ENCODE data around the gene SNORC.
"Not testable (repeated sequence)": the region's sequence is repeated elsewhere in the genome, so short reads cannot be mapped to it uniquely, and the experiment has no call there.

The SNORC gene

GRCh38 chr2:232903989-232904388 is 33.9 kb downstream of the SNORC start:
- Histone ChIP-seq H3K27ac (ENCODE audit: poor library complexity, severe bottlenecking) (no peak overlapping the region), H3K4me3 (ENCODE audit: severe bottlenecking) (no peak overlapping the region), H3K27me3 (ENCODE audit: insufficient read depth, poor library complexity, severe bottlenecking) (no peaks in the 10 kb centered on the region), H3K36me3 (ENCODE audit: low read depth) (no peaks in the 10 kb centered on the region), H3K4me1 (ENCODE audit: insufficient read depth, poor library complexity, severe bottlenecking) (peaks cover 12% of the 10 kb centered on the region), H3K9me3 (ENCODE audit: severe bottlenecking) (no peaks in the 10 kb centered on the region)
- TF ChIP-seq CTCF (IDR thresholded peaks at IDR 0.05; ENCODE audit: poor library complexity, severe bottlenecking) = no peak
- DNase-seq (ENCODE audit: low spot score) = no peak
- no peak for ATAC-seq (ENCODE audit: low read depth)

- not testable (repeated sequence) for ATAC-seq (ENCODE audit: low read depth); H3K9me3 ChIP-seq (ENCODE audit: severe bottlenecking); H3K27ac ChIP-seq (ENCODE audit: poor library complexity, severe bottlenecking); H3K27me3 ChIP-seq (ENCODE audit: insufficient read depth, poor library complexity, severe bottlenecking); H3K4me1 ChIP-seq (ENCODE audit: insufficient read depth, poor library complexity, severe bottlenecking); H3K36me3 ChIP-seq (ENCODE audit: low read depth); H3K4me3 ChIP-seq (ENCODE audit: severe bottlenecking); DNase-seq (ENCODE audit: low spot score)
These were observed 37.0 kb downstream of the SNORC start for GRCh38 chr2:232906867-232907717.

- DNase-seq (ENCODE audit: low spot score); ATAC-seq (ENCODE audit: low read depth); H3K9me3 ChIP-seq (ENCODE audit: severe bottlenecking); H3K27ac ChIP-seq (ENCODE audit: poor library complexity, severe bottlenecking); H3K4me3 ChIP-seq (ENCODE audit: severe bottlenecking); H3K36me3 ChIP-seq (ENCODE audit: low read depth); H3K27me3 ChIP-seq (ENCODE audit: insufficient read depth, poor library complexity, severe bottlenecking); H3K4me1 ChIP-seq (ENCODE audit: insufficient read depth, poor library complexity, severe bottlenecking): not testable (repeated sequence)
These were observed 37.6 kb downstream of the SNORC start for GRCh38 chr2:232907718-232908085.

DNA sequence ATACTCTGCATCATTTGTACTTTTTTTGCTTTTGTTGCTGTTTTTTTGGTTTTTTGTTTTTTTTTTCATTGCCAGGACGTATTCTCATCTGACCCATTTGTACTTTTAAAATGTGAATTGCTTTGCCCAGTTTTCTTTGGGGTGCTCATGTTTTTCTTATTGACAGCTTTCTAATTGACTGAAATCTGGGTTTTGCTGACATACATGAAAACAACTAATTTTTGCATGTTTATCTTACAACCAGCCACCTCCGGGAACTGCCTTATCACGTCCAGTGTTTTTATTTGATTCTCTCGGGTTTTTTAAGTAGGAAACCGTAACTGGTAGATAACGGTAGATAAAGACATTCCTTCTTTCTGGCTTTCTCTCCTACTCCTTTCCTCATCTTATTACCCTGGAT is 38.6 kb downstream of the SNORC start:
- no peaks in the 10 kb centered on the region for H3K9me3 ChIP-seq (ENCODE audit: severe bottlenecking)
- TF ChIP-seq CTCF (IDR thresholded peaks at IDR 0.05; ENCODE audit: poor library complexity, severe bottlenecking) = no peak
- ATAC-seq (ENCODE audit: low read depth) (no peak), DNase-seq (ENCODE audit: low spot score) (no peak)
- H3K4me1 ChIP-seq (ENCODE audit: insufficient read depth, poor library complexity, severe bottlenecking) = no peaks in the 10 kb centered on the region
- no peak overlapping the region for H3K4me3 ChIP-seq (ENCODE audit: severe bottlenecking)
- no peak overlapping the region for H3K27ac ChIP-seq (ENCODE audit: poor library complexity, severe bottlenecking)
- no peaks in the 10 kb centered on the region for H3K27me3 ChIP-seq (ENCODE audit: insufficient read depth, poor library complexity, severe bottlenecking)
- no peaks in the 10 kb centered on the region for H3K36me3 ChIP-seq (ENCODE audit: low read depth)

DNA sequence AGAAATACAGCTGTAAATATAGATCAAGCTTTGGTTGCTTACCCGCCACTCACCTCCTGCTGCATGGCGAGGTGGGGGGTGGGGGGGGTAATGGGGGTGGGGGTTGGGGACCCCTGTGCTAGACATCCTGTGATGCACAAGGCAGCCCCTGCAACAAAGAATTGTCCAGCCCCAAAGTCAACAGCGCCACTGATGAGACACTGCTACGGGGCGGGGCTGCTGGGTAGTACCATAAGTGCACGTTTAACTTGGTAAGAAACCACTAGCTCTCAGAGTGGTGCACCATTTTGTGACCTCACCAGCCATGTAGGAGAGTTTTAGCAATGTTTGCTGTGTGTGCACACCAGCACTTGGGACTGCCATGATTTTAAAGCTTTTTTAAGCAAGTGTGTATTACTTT is 40.3 kb downstream of the SNORC start:
- no peaks in the 10 kb centered on the region for H3K36me3 ChIP-seq (ENCODE audit: low read depth)
- no peak for TF ChIP-seq CTCF (IDR thresholded peaks at IDR 0.05; ENCODE audit: poor library complexity, severe bottlenecking)
- H3K27me3 ChIP-seq (ENCODE audit: insufficient read depth, poor library complexity, severe bottlenecking) = no peaks in the 10 kb centered on the region
- DNase-seq (ENCODE audit: low spot score) = no peak
- no peak for ATAC-seq (ENCODE audit: low read depth)
- H3K27ac ChIP-seq (ENCODE audit: poor library complexity, severe bottlenecking) = no peak overlapping the region
- no peaks in the 10 kb centered on the region for H3K4me1 ChIP-seq (ENCODE audit: insufficient read depth, poor library complexity, severe bottlenecking)
- no peaks in the 10 kb centered on the region for H3K9me3 ChIP-seq (ENCODE audit: severe bottlenecking)
- no peak overlapping the region for H3K4me3 ChIP-seq (ENCODE audit: severe bottlenecking)

GRCh38 chr2:232911712-232912277 is 41.7 kb downstream of the SNORC start:
- no peaks in the 10 kb centered on the region for H3K36me3 ChIP-seq (ENCODE audit: low read depth)
- DNase-seq (ENCODE audit: low spot score) (no peak), ATAC-seq (ENCODE audit: low read depth) (no peak)
- no peaks in the 10 kb centered on the region for H3K4me1 ChIP-seq (ENCODE audit: insufficient read depth, poor library complexity, severe bottlenecking)
- H3K4me3 ChIP-seq (ENCODE audit: severe bottlenecking) = no peak overlapping the region
- no peak for TF ChIP-seq CTCF (IDR thresholded peaks at IDR 0.05; ENCODE audit: poor library complexity, severe bottlenecking)
- no peaks in the 10 kb centered on the region for H3K9me3 ChIP-seq (ENCODE audit: severe bottlenecking)
- no peak overlapping the region for H3K27ac ChIP-seq (ENCODE audit: poor library complexity, severe bottlenecking)
- H3K27me3 ChIP-seq (ENCODE audit: insufficient read depth, poor library complexity, severe bottlenecking) = no peaks in the 10 kb centered on the region

Measured in RWPE2 (cell line).